ENCODE measurements around the gene APEH. TPM values are rescaled to one million over a fixed set of nuclear protein-coding genes. Genes with fewer than 3 reads are reported as not detected.

APEH gene
- 71.1 and 89.5 TPM in 2 replicates for total RNA-seq (2013; cell fraction: nucleolus; rRNA removed)
- total RNA-seq (2014; rRNA removed) (199 and 214 TPM in 2 replicates), total RNA-seq (2014; rRNA removed; fragmentation: Illumina TruSeq; extraction: Trizol) (110 and 116 TPM in 2 replicates), total RNA-seq (2021) (178 and 186 TPM in 2 replicates), polyA plus RNA-seq (2011; rRNA removed) (66.9 and 101 TPM in 2 replicates), polyA plus RNA-seq (2014; fragmentation: Illumina TruSeq; extraction: Trizol) (125 and 130 TPM in 2 replicates), polyA plus RNA-seq (2014; fragmentation: Nextera tagmentation; extraction: Ambion mirVana) (100 to 1,000 TPM in 1 of 2 experiments, 10 to 100 TPM in 1; 74.4 to 102 TPM), polyA plus RNA-seq (2014; rRNA removed) (132 and 162 TPM in 2 replicates), polyA plus RNA-seq (2016; fragmentation: Nextera tagmentation; extraction: Ambion mirVana) (100 to 1,000 TPM; 207 to 209 TPM), polyA minus RNA-seq (2011; rRNA and poly(A)+ RNA removed) (167 and 275 TPM in 2 replicates), Bru-seq, nascent RNA (percentile 74 among the genes with signal in this experiment), BruChase-seq, experiment 1, labeled RNA remaining after a 6-hour chase (percentile 75 among the genes with signal in this experiment), BruChase-seq, experiment 2, labeled RNA remaining after a 2-hour chase (percentile 72 among the genes with signal in this experiment)
- polyA plus RNA-seq (2011; ENCODE audit: low read depth) = 43.5 TPM
- 152 and 183 TPM in 2 replicates for polyA plus RNA-seq (2011; cell fraction: cytosol; rRNA removed)
- polyA plus RNA-seq (2011; cell fraction: nucleus; rRNA removed) = 301 and 327 TPM in 2 replicates
- polyA plus RNA-seq (2012) = 71.4 and 74.9 TPM in 2 replicates
- 76.0 and 90.2 TPM in 2 replicates for polyA minus RNA-seq (2011; cell fraction: cytosol; rRNA and poly(A)+ RNA removed)
- 116 and 212 TPM in 2 replicates for polyA minus RNA-seq (2011; cell fraction: nucleus; rRNA and poly(A)+ RNA removed)
- long read RNA-seq, experiment 1, transcript APEH-201 (22 exons, 3,220 nt) = major isoform, 71 of 125 reads
- long read RNA-seq, experiment 1, partial matches to known transcripts = 28 of 125 reads
- long read RNA-seq, experiment 1, other reads (novel, unspliced or antisense) = 26 of 125 reads
- long read RNA-seq, experiment 2, transcript APEH-201 (22 exons, 3,220 nt) = major isoform, 49 of 295 reads
- long read RNA-seq, experiment 2, partial matches to known transcripts = 220 of 295 reads
- long read RNA-seq, experiment 2, other reads (novel, unspliced or antisense) = 26 of 295 reads

GRCh38 chr3:49673715-49674496 lies at the start of gene APEH:
Gene APEH, plus strand, starts transcription at chr3:49674351. Its CDS starts 51 bp downstream, at chr3:49674402.
- ChIA-PET CTCF (interaction anchor here (0.8 to 5.3 kb wide), 3 partner anchors 11 to 135 kb away, joined by 3 to 210 read pairs (median 4); no protein-coding TSS in a partner anchor), RAD21 (ENCODE audit: unreplicated experiment) (interaction anchor here (3.2 to 3.3 kb wide), 2 partner anchors 134 to 137 kb away, joined by 18 to 89 read pairs; no protein-coding TSS in a partner anchor), SMC1A (ENCODE audit: uncharacterized antibody, unreplicated experiment) (interaction anchor here (0.9 to 3.3 kb wide), 3 partner anchors 121 to 135 kb away, joined by 3 to 86 read pairs (median 3); no protein-coding TSS in a partner anchor), POLR2A (interaction anchor here (0.5 to 1.8 kb wide), 4 partner anchors 134 to 665 kb away, joined by 3 to 9 read pairs (median 4); no protein-coding TSS in a partner anchor)
- Histone ChIP-seq H3K9me3 (replicated peaks; ENCODE audit: control insufficient read depth, insufficient read depth, low read length) (no peaks in the 10 kb centered on the region), H3K4me3 (peak within 1 kb of the TSS; percentile 94), H2AFZ (ENCODE audit: control insufficient read depth, low read depth, low read length) (peak within 1 kb of the TSS; percentile 78), H3K4me1 (ENCODE audit: control insufficient read depth, insufficient read depth, low read length) (peaks cover 10% of the 10 kb centered on the region), H3K4me2 (ENCODE audit: control insufficient read depth, insufficient read depth) (peak within 1 kb of the TSS; percentile 99), H4K20me1 (ENCODE audit: control insufficient read depth, insufficient read depth) (no peaks in the 10 kb centered on the region), H3K27me3 (replicated peaks in 1 of 2; ENCODE audit: control insufficient read depth in 2 of 2, insufficient read depth in 2 of 2, low read length in 1 of 2) (no peaks in the 10 kb centered on the region), H3K9ac (ENCODE audit: control insufficient read depth, insufficient read depth, low read length) (peak within 1 kb of the TSS; percentile 90), H3K27ac (ENCODE audit: control insufficient read depth, insufficient read depth) (peak within 1 kb of the TSS; percentile 86), H3K79me2 (ENCODE audit: control insufficient read depth, insufficient read depth, low read length) (peaks cover 20% of the 10 kb centered on the region), H3K36me3 (ENCODE audit: control insufficient read depth in 2 of 2, insufficient read depth in 2 of 2, low read length in 1 of 2) (peaks cover 3 to 11% of the 10 kb centered on the region in 2 experiments)
- DNase-seq (ENCODE audit: low read depth, low spot score) (peak; percentile 95), ATAC-seq (peak; percentile 91), FAIRE-seq (peak; percentile 99)
- under 1% methylated on average over 50 of the region's 71 CpGs for WGBS (ENCODE audit: insufficient coverage, insufficient replicate concordance, low lambda C conversion rate, missing lambda C conversion rate)
- in situ Hi-C loops (cut with MboI) = loop anchor here (10.0 kb wide), 1 partner anchor 139 kb away; no protein-coding TSS in a partner anchor
- intact Hi-C loops (cut with micrococcal nuclease; ENCODE audit: unreplicated experiment) = loop anchor here (5.0 to 10.0 kb wide), 2 partner anchors 222 to 649 kb away; partner anchors contain the start of genes IMPDH2 and NDUFAF3
- BruUV-seq (replicated peaks) = no TSS peak
- peak; percentile 75 for TF ChIP-seq E4F1 (IDR thresholded peaks at IDR 0.05; ENCODE audit: borderline replicate concordance, partially characterized antibody)
- TF ChIP-seq, protein P1, sequence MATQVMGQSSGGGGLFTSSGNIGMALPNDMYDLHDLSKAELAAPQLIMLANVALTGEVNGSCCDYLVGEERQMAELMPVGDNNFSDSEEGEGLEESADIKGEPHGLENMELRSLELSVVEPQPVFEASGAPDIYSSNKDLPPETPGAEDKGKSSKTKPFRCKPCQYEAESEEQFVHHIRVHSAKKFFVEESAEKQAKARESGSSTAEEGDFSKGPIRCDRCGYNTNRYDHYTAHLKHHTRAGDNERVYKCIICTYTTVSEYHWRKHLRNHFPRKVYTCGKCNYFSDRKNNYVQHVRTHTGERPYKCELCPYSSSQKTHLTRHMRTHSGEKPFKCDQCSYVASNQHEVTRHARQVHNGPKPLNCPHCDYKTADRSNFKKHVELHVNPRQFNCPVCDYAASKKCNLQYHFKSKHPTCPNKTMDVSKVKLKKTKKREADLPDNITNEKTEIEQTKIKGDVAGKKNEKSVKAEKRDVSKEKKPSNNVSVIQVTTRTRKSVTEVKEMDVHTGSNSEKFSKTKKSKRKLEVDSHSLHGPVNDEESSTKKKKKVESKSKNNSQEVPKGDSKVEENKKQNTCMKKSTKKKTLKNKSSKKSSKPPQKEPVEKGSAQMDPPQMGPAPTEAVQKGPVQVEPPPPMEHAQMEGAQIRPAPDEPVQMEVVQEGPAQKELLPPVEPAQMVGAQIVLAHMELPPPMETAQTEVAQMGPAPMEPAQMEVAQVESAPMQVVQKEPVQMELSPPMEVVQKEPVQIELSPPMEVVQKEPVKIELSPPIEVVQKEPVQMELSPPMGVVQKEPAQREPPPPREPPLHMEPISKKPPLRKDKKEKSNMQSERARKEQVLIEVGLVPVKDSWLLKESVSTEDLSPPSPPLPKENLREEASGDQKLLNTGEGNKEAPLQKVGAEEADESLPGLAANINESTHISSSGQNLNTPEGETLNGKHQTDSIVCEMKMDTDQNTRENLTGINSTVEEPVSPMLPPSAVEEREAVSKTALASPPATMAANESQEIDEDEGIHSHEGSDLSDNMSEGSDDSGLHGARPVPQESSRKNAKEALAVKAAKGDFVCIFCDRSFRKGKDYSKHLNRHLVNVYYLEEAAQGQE (IDR thresholded peaks at IDR 0.05; ENCODE audit: low read depth, low read length) = no peak
- no peak for TF ChIP-seq RBBP5 (conservative IDR thresholded peaks at IDR 0.05)
- peak; percentile 76; the same call in 1 of the 2 replicates for TF ChIP-seq SIN3A (IDR thresholded peaks at IDR 0.05; ENCODE audit: low read depth, low read length)
- no peak; the same call in none of the 2 replicates for TF ChIP-seq CREB1 (IDR thresholded peaks at IDR 0.05; ENCODE audit: low read depth)
- TF ChIP-seq IRF3 (IDR thresholded peaks at IDR 0.05) = peak; percentile 20; the same call in 1 of the 2 replicates
- no peak for TF ChIP-seq WRNIP1 (IDR thresholded peaks at IDR 0.05; ENCODE audit: borderline replicate concordance, low read depth, low read length)
- no peak for TF ChIP-seq USF2 (IDR thresholded peaks at IDR 0.05; ENCODE audit: borderline replicate concordance, low read depth, low read length)

Data from GM12878 (cell line).